CD4-positive, alpha-beta T cell (primary cell): ENCODE data around the gene ZNF200. TPM values are rescaled to one million over a fixed set of nuclear protein-coding genes. Genes with fewer than 3 reads are reported as not detected.

Source experiments
- ATAC-seq: fragments of 200-7000 bp; cut with Tn5 transposase; one replicate; pipeline ENCODE4 v1.10.0; 2022; ENCODE audit warnings: mild to moderate bottlenecking; ENCODE audit not compliant: poor library complexity
- CTCF ChIA-PET: fragments of 350-600 bp; sonication (Branson Sonifier 250); formaldehyde crosslinking; loops from one replicate; lab custom pipeline; 2021; ENCODE audit warnings: antibody characterized with exemption, inconsistent platforms; lab: Charles Lee
- POLR2A ChIA-PET: fragments of 350-600 bp; sonication (Branson Sonifier 250); formaldehyde crosslinking; loops from one replicate; lab custom pipeline; 2021; ENCODE audit warnings: antibody characterized with exemption, inconsistent platforms; lab: Charles Lee
- DNase-seq, 14 experiments: peaks; one replicate each; pipeline ENCODE4 v3.0.0-alpha.2; 2013 to 2020; ENCODE audit warnings: mixed read lengths in 2 of 14
- H3K27ac ChIP-seq, 2 donors: one replicate each; pipeline versions ENCODE4 v1.5.1 to v1.7.0; 2013; ENCODE audit warnings: low read length in 2 of 2, low read depth in 1 of 2, mild to moderate bottlenecking in 1 of 2
- H3K27me3 ChIP-seq, 2 experiments: 1 replicate in 1 of 2; 2 replicates in 1 of 2; pipeline versions ENCODE4 v1.6.1 to v1.7.0; 2013; ENCODE audit warnings: low read length in 2 of 2, control low read depth in 1 of 2, mild to moderate bottlenecking in 1 of 2, moderate library complexity in 1 of 2; ENCODE audit not compliant: insufficient read depth in 2 of 2, control insufficient read depth in 1 of 2
- H3K36me3 ChIP-seq: one replicate; pipeline ENCODE4 v1.6.1; 2013; ENCODE audit warnings: low read length, control low read depth; ENCODE audit not compliant: insufficient read depth
- H3K4me1 ChIP-seq: one replicate; pipeline ENCODE4 v1.6.1; 2013; ENCODE audit warnings: low read length, control low read depth; ENCODE audit not compliant: insufficient read depth
- H3K4me3 ChIP-seq: one replicate; pipeline ENCODE4 v1.5.1; 2013; ENCODE audit warnings: mild to moderate bottlenecking, low read length, moderate library complexity
- H3K9me3 ChIP-seq, 2 experiments: 1 replicate in 1 of 2; 2 replicates in 1 of 2; pipeline versions ENCODE4 v1.6.1 to v1.7.0; 2013; ENCODE audit warnings: low read length in 2 of 2, mild to moderate bottlenecking in 2 of 2, control low read depth in 1 of 2, moderate library complexity in 1 of 2; ENCODE audit not compliant: control insufficient read depth in 1 of 2, insufficient read depth in 1 of 2
- H3K27ac Mint-ChIP-seq: one replicate; pipeline ENCODE4 v1.8.0; 2020; ENCODE audit warnings: mixed read lengths
- H3K27me3 Mint-ChIP-seq: one replicate; pipeline ENCODE4 v1.8.0; 2021; ENCODE audit warnings: mixed read lengths
- H3K36me3 Mint-ChIP-seq: one replicate; pipeline ENCODE4 v1.8.0; 2021; ENCODE audit warnings: low read depth, mixed read lengths
- H3K4me1 Mint-ChIP-seq: one replicate; pipeline ENCODE4 v1.8.0; 2021; ENCODE audit warnings: low read depth, mixed read lengths
- H3K4me3 Mint-ChIP-seq: one replicate; pipeline ENCODE4 v1.8.0; 2020; ENCODE audit warnings: mild to moderate bottlenecking, mixed read lengths
- H3K9me3 Mint-ChIP-seq: one replicate; pipeline ENCODE4 v1.8.0; 2020; ENCODE audit warnings: mixed read lengths
- CTCF ChIP-seq: fragments of 200-600 bp; IDR thresholded peaks from one replicate; pipeline ENCODE4 v1.8.0; 2022; ENCODE audit warnings: antibody characterized with exemption, mild to moderate bottlenecking
- intact Hi-C, 2 experiments: fragments of 100-400 bp; cut with DNase I in 1 of 2; cut with micrococcal nuclease in 1 of 2; formaldehyde crosslinking; loops; one replicate each; pipeline versions ENCODE4 v1.15.1 to v1.9.0; 2023 to 2025; cut with DNase I, micrococcal nuclease
- total RNA-seq, 174 experiments: library from RNA in 2 of 174; stranded (reverse) in 2 of 174; gene quantifications; one replicate each; pipeline ENCODE4 v1.2.3 and lab custom pipeline; 2021 to 2026

The ZNF200 gene
- total RNA-seq, 2 experiments from 2014 or later: 7.0 to 7.2 TPM

GRCh38 chr16:3188925-3189825 lies 45.8 kb downstream of the ZNF200 start:
- ChIA-PET CTCF (interaction anchor here (1.1 kb wide), 1 partner anchor 23 kb away, joined by 3 read pairs; no protein-coding TSS in a partner anchor), POLR2A (interaction anchor here (0.6 to 3.1 kb wide), 9 partner anchors 15 to 212 kb away, joined by 3 to 13 read pairs (median 5); partner anchors contain the start of genes ZNF174, ZNF200 and ZNF263)
- peaks cover 5% of the 10 kb centered on the region for H3K36me3 Mint-ChIP-seq
- peaks cover 88% of the 10 kb centered on the region for H3K27me3 Mint-ChIP-seq
- Histone ChIP-seq H3K4me1 (peaks cover 51% of the 10 kb centered on the region), H3K27me3 (peaks cover 68 to 78% of the 10 kb centered on the region in 2 experiments), H3K36me3 (no peaks in the 10 kb centered on the region), H3K4me3 (peak overlapping the region; percentile 33), H3K27ac (no peak overlapping the region), H3K9me3 (peaks cover 5 to 60% of the 10 kb centered on the region in 2 experiments)
- H3K4me1 Mint-ChIP-seq: peaks cover 44% of the 10 kb centered on the region
- H3K9me3 Mint-ChIP-seq: peaks cover 6% of the 10 kb centered on the region
- H3K4me3 Mint-ChIP-seq: peak overlapping the region; percentile 81
- H3K27ac Mint-ChIP-seq: peak overlapping the region; percentile 47
- intact Hi-C loops: loop anchor here (5.0 to 10.0 kb wide), 4 partner anchors 37 to 76 kb away; no protein-coding TSS in a partner anchor
- peak; percentile 44 for ATAC-seq
- no peak for TF ChIP-seq CTCF
- DNase-seq: peak in 6 of 14 experiments; percentile 7 to 59 (median 44)

- Histone ChIP-seq H3K4me3 (peak overlapping the region; percentile 33), H3K36me3 (no peaks in the 10 kb centered on the region), H3K9me3 (peaks cover 5 to 65% of the 10 kb centered on the region in 2 experiments), H3K27ac (no peak overlapping the region), H3K27me3 (peaks cover 68 to 79% of the 10 kb centered on the region in 2 experiments), H3K4me1 (peaks cover 57% of the 10 kb centered on the region)
- H3K36me3 Mint-ChIP-seq: peaks cover 5% of the 10 kb centered on the region
- H3K9me3 Mint-ChIP-seq: peaks cover 7% of the 10 kb centered on the region
- intact Hi-C loops: loop anchor here (5.0 to 10.0 kb wide), 4 partner anchors 36 to 76 kb away; no protein-coding TSS in a partner anchor
- DNase-seq: no peak
- POLR2A ChIA-PET: interaction anchor here (0.6 to 3.1 kb wide), 9 partner anchors 14 to 213 kb away, joined by 3 to 13 read pairs (median 5); partner anchors contain the start of genes ZNF174, ZNF200 and ZNF263
- H3K4me3 Mint-ChIP-seq: peak overlapping the region; percentile 81
- no peak overlapping the region for H3K27ac Mint-ChIP-seq
- peaks cover 50% of the 10 kb centered on the region for H3K4me1 Mint-ChIP-seq
- CTCF ChIA-PET: interaction anchor here (1.1 kb wide), 1 partner anchor 23 kb away, joined by 3 read pairs; no protein-coding TSS in a partner anchor
- peaks cover 88% of the 10 kb centered on the region for H3K27me3 Mint-ChIP-seq
- ATAC-seq: no peak
- TF ChIP-seq CTCF: no peak
Measured at GRCh38 chr16:3188675-3188924, 46.4 kb downstream of the ZNF200 start.

GRCh38 chr16:3187798-3188674 lies 46.9 kb downstream of the ZNF200 start, which contains the start of gene OR1F1:
TSS of gene OR1F1 (plus strand) at chr16:3188204.
- ATAC-seq: peak; percentile 32
- Histone ChIP-seq H3K36me3 (no peaks in the 10 kb centered on the region), H3K4me3 (peak within 1 kb of the TSS; percentile 33), H3K27me3 (peaks cover 68 to 79% of the 10 kb centered on the region in 2 experiments), H3K9me3 (peaks cover 5 to 65% of the 10 kb centered on the region in 2 experiments), H3K27ac (no peak within 1 kb of the TSS), H3K4me1 (peaks cover 59% of the 10 kb centered on the region)
- Mint-ChIP-seq H3K27me3 (peaks cover 88% of the 10 kb centered on the region), H3K4me1 (peaks cover 55% of the 10 kb centered on the region), H3K4me3 (peak within 1 kb of the TSS; percentile 82), H3K27ac (peak within 1 kb of the TSS; percentile 80), H3K9me3 (peaks cover 7% of the 10 kb centered on the region), H3K36me3 (peaks cover 5% of the 10 kb centered on the region)
- TF ChIP-seq CTCF: no peak
- ChIA-PET POLR2A (interaction anchor here (0.7 to 3.1 kb wide), 10 partner anchors 14 to 213 kb away, joined by 3 to 13 read pairs (median 4); partner anchors contain the start of genes ZNF174 and ZNF200), CTCF (no interaction called here)
- peak in 9 of 14 experiments; percentile 19 to 84 (median 39) for DNase-seq
- intact Hi-C loops: loop anchor here (5.0 to 10.0 kb wide), 4 partner anchors 36 to 77 kb away; no protein-coding TSS in a partner anchor
